H54 (cell line): ENCODE results near the gene CSNK2A1.

Experiments
- DNase-seq: peaks from one replicate; pipeline ENCODE4 v3.0.0; 2011; ENCODE audit warnings: low spot score, mixed read lengths; ENCODE audit not compliant: insufficient read length
- FAIRE-seq: peaks from 3 replicates; lab custom pipeline; 2011; peaks lifted over from hg19 to GRCh38; lab: Jason Lieb, UNC
- POLR2A ChIP-seq: IDR thresholded peaks from 2 replicates; pipeline ENCODE4 v1.6.1; 2011; ENCODE audit warnings: low read depth, mild to moderate bottlenecking, low read length

The CSNK2A1 gene

DNA sequence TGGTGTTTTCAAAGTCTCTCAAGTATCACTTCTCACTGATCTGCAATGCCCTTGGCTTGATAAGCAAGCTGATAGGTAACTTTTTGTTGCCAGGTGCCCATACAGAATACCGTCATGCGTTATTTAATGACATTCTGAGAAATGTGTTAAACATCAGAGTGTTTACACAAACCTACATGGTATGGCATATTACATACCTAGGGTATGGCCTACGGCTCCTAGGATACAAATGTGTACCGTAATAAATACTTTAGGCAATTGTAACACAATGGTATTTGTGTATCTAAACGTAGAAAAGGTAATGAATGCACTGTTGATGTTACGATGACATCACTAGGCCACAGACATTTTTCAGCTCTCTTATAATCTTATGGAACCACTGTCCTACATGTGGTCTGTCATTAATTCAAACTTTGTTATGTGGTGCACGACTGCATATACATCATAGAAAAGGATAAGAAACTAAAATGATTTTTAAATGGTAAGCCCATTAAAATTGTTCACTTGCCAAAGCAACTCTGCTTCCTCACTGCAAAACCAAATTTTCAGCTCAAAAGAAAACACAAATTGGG, 35.7 kb downstream of the CSNK2A1 start:
- DNase-seq (no peak), FAIRE-seq (no peak)
- no peak for TF ChIP-seq POLR2A

DNA sequence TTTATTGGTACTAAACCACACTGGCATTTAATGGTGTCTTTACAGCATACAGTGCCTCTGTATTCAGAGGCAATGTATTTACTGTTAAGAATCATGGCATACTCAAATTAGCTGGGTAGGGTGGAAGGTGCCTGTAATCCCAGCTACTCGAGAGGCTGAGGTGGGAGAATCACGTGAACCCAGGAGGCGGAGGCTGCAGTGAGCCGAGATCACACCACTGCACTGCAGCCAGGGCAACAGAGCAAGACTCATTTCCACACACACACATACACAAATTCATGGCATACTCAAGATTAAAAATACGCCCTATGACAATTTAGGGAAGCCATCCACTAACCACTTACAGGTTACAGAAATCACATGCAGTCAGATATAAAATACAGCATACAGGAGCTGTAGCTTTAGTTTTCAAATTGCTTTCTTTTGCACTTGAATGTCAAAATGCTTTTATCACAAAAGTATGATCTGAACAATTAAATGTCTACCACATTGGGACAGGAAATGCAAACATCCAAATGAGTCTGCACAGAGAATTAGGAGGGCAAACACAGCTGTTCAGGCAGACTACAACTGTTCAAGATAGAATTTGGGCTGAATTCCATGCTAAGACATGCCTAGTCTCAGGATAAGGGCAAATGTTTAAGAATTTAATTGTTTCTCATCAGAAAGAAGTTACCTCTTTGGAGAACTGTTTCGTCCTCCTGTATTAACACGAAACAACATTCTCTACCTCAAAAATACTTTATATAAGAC, 36.4 kb downstream of the CSNK2A1 start:
- DNase-seq (no peak), FAIRE-seq (no peak)
- no peak for TF ChIP-seq POLR2A

DNA sequence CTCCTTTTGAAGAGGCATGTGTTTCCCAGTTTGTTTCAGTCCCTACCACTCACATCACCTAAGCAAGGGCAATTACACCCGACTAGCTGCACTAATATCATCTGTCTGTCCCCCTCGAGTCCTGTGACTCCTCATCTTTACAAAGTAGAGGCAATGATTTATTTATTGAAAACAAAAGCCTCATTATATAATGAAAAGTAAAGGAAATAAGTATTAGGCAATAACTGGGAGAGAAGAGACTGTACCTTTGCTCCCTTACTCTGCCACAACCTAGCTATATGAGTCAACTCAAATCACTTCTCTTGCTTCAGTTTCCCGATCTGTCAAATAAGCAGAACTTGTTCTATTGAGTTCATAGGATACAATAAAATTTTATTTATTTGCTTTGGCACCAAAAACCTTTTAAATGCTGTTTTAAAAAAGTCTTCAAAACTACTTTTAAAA, 38.9 kb downstream of the CSNK2A1 start:
- FAIRE-seq: no peak

DNA sequence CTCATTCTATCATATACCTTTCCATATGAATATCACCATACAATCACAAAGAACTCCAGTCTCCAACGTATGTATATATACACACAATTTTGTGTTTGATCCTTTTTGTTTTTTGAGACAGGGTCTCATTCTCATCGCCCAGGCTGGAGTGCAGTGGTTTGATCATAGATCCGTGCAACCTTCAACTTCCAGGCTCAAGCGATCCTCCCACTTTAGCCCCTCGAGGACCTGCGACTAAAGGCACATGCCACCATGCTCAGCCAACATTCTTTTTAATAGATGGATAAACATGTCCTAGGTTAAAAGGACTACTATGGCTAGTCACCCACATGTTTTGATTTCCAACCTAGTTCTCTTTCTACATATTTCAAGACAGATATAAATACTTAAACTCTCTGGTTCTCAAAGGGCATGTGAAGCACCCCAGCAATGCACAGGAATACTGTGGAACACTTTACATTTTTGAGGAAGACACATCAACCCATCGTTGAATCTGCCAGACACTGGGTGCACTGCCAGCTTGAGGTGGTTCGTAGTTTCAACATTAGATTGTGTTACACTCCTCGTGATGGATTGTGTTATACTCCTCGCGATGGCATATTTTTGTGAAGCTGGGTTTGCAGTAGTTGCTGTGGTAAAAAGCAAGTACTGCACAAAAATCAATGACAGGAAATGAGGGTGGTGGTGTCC, 40.4 kb downstream of the CSNK2A1 start:
- DNase-seq (no peak), FAIRE-seq (no peak)
- TF ChIP-seq POLR2A: no peak

More for the DNA sequence above, 38.9 kb downstream of the CSNK2A1 start:
- no peak for TF ChIP-seq POLR2A
- DNase-seq: no peak

DNA sequence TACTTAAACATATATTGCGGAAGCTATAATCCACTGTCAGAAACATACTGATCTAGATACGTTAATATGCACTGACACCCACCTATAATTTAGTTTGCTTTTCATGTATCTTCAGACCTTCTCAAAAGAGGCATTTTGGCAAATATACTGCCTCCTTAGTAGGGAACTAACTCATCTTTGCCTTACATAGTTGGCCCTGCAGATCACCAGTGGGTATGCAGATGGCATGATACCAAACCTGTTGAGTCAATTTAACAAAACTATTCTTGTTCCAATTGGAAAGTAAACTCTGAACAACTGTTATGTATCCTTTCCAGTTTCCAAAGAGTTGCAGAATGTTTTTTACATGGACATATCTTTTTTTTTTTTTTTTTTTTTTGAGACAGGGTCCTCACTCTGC, 45.6 kb downstream of the CSNK2A1 start:
- DNase-seq (no peak), FAIRE-seq (no peak)
- TF ChIP-seq POLR2A: no peak

DNA sequence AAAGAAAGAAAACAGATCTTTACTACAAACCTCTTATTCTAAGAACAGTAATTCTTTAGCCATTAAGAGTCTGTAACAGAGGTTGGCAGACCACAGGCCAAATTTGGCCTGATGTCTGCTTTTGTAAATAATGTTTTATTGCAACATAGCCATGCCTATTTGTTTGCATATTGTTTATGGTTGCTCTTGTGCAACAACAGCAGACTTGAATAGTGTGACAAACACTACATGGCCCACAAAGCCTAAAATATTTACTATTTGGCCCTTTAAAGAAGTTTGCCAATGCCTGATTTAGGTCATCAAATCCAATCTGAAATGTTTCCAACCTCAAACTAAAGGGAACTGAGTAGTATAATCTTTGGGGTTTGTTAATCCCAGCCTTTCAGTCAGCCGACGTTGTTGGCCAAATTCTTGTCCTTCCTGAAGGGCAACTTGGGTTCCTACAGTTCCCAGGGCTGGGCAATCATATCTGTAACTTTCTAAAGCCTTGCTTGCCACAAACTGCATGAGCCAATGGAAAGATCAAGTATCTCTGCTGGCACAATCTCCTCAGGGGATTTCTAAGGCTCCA, 47.4 kb downstream of the CSNK2A1 start:
- FAIRE-seq (no peak), DNase-seq (no peak)

DNA sequence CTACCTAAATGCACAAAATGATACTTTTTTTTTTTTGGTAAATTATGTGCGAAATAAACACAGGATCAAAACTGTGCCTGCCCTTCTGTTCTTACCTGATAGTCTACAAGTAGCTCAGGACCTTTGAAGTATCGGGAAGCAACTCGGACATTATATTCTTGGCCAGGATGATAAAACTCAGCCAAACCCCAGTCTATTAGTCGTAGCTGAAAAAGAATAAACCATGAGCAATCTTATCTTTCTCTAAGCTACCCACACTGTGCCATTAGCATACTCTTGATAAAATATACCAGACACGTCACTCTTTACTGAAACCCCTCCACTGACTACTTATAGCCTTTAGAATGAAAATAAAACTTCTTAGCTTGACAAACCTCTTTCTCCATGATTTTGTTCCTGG, 51.4 kb downstream of the CSNK2A1 start:
- FAIRE-seq: peak; percentile 36
- TF ChIP-seq POLR2A: no peak
- no peak for DNase-seq

More for the DNA sequence above, 47.4 kb downstream of the CSNK2A1 start:
- no peak for TF ChIP-seq POLR2A

DNA sequence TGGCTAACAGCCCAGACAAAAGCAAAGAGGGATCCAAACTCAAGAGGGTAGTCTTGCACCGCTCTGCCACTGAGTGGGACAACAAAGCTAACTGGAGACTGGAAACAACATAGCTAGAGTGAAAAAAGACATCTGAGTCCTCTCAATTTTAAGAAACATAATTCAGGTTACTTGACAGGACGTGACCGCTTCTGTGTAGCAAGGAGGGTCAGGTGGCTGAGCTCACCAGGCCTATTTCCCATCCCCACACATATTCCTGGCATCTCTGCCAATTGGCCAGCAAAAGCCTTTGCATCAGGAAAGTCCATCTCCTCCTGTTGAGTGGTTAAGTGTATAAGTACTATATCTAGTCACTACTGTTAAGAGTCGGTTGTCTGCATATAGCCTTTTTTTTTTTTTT, 55.9 kb downstream of the CSNK2A1 start:
- no peak for DNase-seq
- no peak for TF ChIP-seq POLR2A
- no peak for FAIRE-seq

DNA sequence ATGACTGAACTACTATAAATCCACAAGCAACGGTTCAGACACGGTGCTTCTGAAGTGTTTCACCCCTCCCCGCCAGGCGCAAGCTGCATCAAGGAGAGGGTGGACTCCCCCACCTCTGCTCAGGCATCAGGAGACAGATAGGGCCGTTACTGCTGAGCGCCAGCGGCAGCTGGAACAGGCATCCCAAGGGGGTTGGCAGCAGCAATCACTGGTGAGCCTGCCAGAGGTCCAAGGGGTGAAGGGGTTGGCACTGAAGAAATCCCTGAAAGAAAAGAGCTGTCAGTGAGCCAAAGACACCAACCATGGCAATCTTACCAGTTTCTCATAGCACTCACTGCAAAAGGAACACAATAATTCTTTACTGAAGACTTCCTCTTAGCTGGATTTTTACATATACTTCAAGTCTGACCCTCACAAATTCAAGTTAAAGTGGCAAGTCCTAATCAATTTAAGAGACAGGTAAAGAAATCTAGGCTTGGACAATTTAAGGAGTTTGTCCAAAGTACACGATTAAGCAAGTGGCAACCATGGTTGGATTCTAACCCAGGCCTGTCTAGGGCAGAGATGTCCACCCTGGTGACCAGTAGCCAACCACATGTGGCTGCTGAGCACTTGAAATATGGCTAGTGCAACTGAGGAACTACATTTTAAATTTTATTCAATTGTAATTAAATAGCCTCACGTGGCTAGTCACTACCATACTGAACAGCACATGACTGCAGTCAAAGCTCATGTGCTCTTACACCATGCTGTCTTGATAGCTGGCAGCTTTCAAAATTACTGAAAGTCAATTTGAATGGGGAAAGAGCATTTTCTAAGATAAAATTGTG, 59.6 kb downstream of the CSNK2A1 start:
- TF ChIP-seq POLR2A: no peak
- DNase-seq: no peak
- no peak for FAIRE-seq

DNA sequence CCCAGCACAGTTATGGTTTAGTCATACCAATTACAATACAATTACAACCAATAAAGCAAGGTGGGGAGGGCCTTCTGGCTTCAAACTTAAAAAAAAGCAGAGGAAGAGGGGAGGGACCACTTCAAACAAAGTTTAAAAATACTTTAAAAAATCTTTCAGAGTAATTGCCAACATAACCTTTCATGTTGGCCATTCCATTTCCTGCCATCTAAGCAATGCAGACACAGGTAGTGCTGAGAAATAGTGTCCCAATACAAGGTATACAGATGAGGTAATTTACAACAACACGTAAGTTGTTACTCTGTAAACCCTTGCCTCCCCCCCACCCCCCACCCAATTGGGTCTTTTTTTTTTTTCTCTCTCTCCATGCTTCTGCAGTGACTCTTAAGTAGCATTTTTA, 62.4 kb downstream of the CSNK2A1 start:
- FAIRE-seq (no peak), DNase-seq (no peak)

DNA sequence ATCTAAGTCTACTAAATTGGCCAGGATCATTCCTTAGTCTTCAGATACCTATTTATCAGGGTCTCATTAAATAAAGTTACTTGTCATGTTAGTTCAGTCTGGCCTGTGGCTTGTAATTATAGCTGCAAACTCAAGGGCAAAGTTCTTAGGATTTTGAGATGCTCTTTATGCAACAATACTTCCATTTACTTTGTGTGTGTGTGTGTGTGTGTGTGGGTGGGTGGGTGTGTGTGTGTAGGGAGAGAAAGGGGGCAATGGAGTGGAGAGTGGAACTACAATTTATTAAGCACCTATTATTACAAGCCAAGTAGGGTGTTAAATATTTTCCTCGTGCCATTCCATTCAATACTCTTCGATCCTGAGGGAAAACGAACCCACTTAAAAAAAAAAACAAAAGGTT, 63.5 kb downstream of the CSNK2A1 start:
- TF ChIP-seq POLR2A: no peak
- no peak for FAIRE-seq
- DNase-seq: no peak

More for the DNA sequence above, 62.4 kb downstream of the CSNK2A1 start:
- TF ChIP-seq POLR2A: no peak

DNA sequence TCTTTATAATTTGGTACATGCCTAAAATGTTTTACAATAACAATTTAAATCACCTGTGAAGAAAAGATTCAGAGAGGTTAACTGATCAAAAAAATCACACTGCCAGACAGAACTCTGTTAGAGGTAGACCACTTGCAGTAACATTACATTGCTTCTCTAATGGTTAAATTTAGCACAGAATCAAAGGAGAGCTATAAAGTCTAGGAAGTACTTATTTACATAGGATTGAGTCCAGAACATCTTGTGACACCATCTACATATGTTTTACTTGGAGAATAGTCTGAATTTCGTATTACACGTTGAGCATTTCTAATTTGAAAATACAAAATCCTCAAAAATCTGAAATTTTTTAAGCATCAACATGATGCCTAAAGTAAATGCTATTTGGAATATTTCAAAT, 64.1 kb downstream of the CSNK2A1 start:
- no peak for TF ChIP-seq POLR2A
- FAIRE-seq: no peak
- DNase-seq: no peak

DNA sequence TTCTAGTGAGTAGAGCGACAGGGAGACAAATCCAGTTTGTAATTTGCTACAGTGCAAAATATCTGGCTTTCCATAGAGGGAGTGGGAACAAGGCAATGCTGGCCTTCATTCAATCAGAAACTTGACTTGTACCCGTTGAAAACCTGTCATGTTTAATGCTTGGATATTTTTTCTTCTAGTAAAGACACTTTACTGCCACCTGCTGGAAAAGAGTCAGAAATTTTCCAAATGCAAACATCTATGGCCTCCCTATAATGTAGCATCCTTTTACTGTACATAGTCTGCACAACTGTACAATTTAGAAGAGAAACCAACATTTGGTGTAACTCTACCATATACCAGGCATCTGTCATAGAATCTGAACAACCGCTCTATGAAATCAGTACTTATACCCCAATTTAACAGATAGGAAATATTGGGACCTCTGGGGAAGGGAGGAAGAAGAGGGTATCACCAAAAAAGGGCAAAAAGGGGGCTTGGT, 64.6 kb downstream of the CSNK2A1 start:
- DNase-seq (peak; percentile 23), FAIRE-seq (peak; percentile 64)
- TF ChIP-seq POLR2A: no peak
